Activated naive CD4-positive, alpha-beta T cell (primary cell): Measurements from ENCODE around the gene COL4A6.

Experiments
- DNase-seq, 4 experiments: peaks; one replicate each; lab custom pipeline; 2025; lab: John Stamatoyannopoulos, UW

COL4A6 gene

GRCh38 chrX:108270739-108271396 is 167.4 kb downstream of the COL4A6 start:
- DNase-seq: no peak

GRCh38 chrX:108270280-108270679 is 167.9 kb downstream of the COL4A6 start:
- DNase-seq: no peak

GRCh38 chrX:108268434-108269080 is 169.7 kb downstream of the COL4A6 start:
- DNase-seq: no peak

- DNase-seq: no peak
These were observed 170.7 kb downstream of the COL4A6 start for GRCh38 chrX:108267557-108267956.

- DNase-seq: no peak
These were observed 173.8 kb downstream of the COL4A6 start for GRCh38 chrX:108264376-108264775.

GRCh38 chrX:108261549-108262203 is 176.5 kb downstream of the COL4A6 start:
- DNase-seq: no peak

GRCh38 chrX:108257556-108257955 is 180.7 kb downstream of the COL4A6 start:
- DNase-seq: no peak

- DNase-seq: no peak
These were observed 183.6 kb downstream of the COL4A6 start for GRCh38 chrX:108254636-108255035.

GRCh38 chrX:108250654-108251579 is 187.3 kb downstream of the COL4A6 start:
- DNase-seq: no peak

- no peak for DNase-seq
These were observed 191.8 kb downstream of the COL4A6 start for GRCh38 chrX:108246304-108246954.

- no peak for DNase-seq
These were observed 192.8 kb downstream of the COL4A6 start for GRCh38 chrX:108245462-108245861.

GRCh38 chrX:108235986-108236385 is 202.2 kb downstream of the COL4A6 start:
- DNase-seq: no peak

GRCh38 chrX:108230574-108230973 is 207.6 kb downstream of the COL4A6 start:
- DNase-seq: no peak

- DNase-seq: no peak
These were observed 213.2 kb downstream of the COL4A6 start for GRCh38 chrX:108224727-108225621.

GRCh38 chrX:108224218-108224617 is 214.0 kb downstream of the COL4A6 start:
- no peak for DNase-seq

- no peak for DNase-seq
These were observed 214.6 kb downstream of the COL4A6 start for GRCh38 chrX:108223585-108223984.

GRCh38 chrX:108221301-108221864 is 216.8 kb downstream of the COL4A6 start:
- no peak for DNase-seq

- no peak for DNase-seq
These were observed 218.1 kb downstream of the COL4A6 start for GRCh38 chrX:108219949-108220601.

GRCh38 chrX:108217876-108218275 is 220.3 kb downstream of the COL4A6 start:
- DNase-seq: no peak
